C4-2B (cell line): ENCODE data around the gene CCDC177.

Source experiments
- H3K27ac ChIP-seq: fragments of 450-650 bp; 2 replicates; pipeline ENCODE4 v1.5.1; 2017
- CTCF ChIP-seq: fragments of 450-650 bp; conservative IDR thresholded peaks from 2 replicates; pipeline ENCODE4 v1.5.1; 2017; ENCODE audit warnings: mild to moderate bottlenecking
- ZFX ChIP-seq: fragments of 450-650 bp; IDR thresholded peaks from 2 replicates; pipeline ENCODE4 v1.6.1; 2017

Gene CCDC177

GRCh38 chr14:69528143-69528542, 46.5 kb downstream of the CCDC177 start:
- TF ChIP-seq ZFX (no peak), CTCF (no peak)
- no peak overlapping the region for H3K27ac ChIP-seq

- no peak for TF ChIP-seq CTCF
- no peak for TF ChIP-seq ZFX
- H3K27ac ChIP-seq = no peak overlapping the region
Observed at GRCh38 chr14:69527635-69528034, 47.0 kb downstream of the CCDC177 start.

GRCh38 chr14:69525896-69526295, 48.8 kb downstream of the CCDC177 start:
- H3K27ac ChIP-seq = no peak overlapping the region
- TF ChIP-seq CTCF = no peak
- no peak for TF ChIP-seq ZFX

GRCh38 chr14:69522026-69522425, 52.6 kb downstream of the CCDC177 start:
- TF ChIP-seq ZFX (no peak), CTCF (no peak)
- H3K27ac ChIP-seq = no peak overlapping the region
